Measurements from ENCODE around the gene CSNK1G2.

Gene CSNK1G2

GRCh38 chr19:2022289-2022688 lies 81.3 kb downstream of the CSNK1G2 start:
- no peak for DNase-seq

- DNase-seq = no peak
Observed at GRCh38 chr19:2026770-2027169, 85.8 kb downstream of the CSNK1G2 start.

GRCh38 chr19:2027361-2027760 lies 86.4 kb downstream of the CSNK1G2 start:
- DNase-seq = peak; percentile 79

All from fibroblast of skin of scalp (primary cell).